GM08714 (cell line): ENCODE measurements around the gene SLC22A23.

Experiments
- H3K4me3 ChIP-seq: fragments of 200-500 bp; sonication (Bioruptor generic); 2 replicates; pipeline ENCODE4 v1.5.1; 2014; ENCODE audit warnings: mild to moderate bottlenecking, low read length, inconsistent platforms
- ZNF274 ChIP-seq: IDR thresholded peaks from 2 replicates; pipeline ENCODE4 v1.6.1; 2012; ENCODE audit warnings: mild to moderate bottlenecking, low read depth, low read length

SLC22A23 gene

DNA sequence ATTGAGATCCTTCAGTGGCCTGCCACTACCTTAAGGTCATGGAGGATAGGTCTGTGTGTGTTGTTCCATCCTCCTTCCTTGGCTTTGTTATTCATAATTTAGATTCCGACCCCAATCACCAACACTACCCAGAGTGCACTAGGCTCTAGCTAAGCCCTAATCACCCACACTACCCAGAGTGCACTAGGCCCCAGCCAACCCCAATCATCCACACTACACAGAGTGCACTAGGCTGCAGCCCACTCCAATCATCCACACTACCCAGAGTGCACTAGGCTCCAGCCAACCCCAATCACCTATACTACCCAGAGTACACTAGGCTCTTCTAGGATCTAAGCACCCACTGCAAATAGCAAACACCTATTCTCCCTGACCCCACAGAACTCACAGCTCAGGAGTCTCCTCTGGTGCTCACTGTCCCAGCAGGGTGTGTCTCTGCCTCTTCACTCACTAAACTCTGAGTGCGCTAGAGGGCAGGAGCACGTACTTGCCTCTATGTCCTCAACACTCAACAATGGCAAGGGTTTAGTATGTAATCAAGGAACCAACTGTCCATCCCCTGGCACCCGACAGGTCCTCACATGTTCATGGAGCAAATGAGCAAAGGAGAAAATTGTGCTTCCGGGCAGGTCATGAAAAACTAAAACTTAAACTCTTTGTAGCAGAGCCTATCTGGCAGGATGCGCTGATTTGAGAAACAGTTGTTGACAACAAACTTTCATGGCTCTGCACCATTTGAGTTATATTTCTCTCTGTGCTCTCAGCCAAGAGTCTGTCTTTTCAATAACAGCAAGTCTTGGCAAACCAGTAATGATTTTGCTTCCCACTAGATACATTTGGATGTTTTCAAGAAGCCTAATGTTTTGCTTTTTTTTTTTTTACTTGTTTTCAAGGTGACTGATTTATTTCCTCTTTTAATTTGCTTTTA is 54.3 kb downstream of the SLC22A23 start:
- no peak for TF ChIP-seq ZNF274
- H3K4me3 ChIP-seq = no peak overlapping the region

DNA sequence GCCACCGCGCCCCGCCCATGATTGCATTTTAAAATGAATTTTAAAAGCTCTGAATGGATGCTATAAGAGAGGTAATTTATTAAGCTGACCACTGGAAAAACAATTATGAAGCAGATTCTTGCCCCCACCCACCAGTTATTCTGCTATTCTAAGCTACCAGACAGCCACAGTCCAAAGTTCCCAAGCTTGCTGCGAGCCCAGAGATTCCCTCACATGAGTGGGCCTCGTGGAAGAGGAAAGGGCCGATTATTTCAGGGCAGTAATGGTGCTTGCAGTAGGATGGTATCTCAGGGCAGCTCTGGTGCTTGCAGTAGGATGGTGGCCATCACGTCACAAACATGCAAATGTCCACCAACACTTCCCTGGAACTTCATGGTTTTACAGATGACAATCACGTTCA is 56.7 kb downstream of the SLC22A23 start:
- TF ChIP-seq ZNF274 = no peak
- no peak overlapping the region for H3K4me3 ChIP-seq

DNA sequence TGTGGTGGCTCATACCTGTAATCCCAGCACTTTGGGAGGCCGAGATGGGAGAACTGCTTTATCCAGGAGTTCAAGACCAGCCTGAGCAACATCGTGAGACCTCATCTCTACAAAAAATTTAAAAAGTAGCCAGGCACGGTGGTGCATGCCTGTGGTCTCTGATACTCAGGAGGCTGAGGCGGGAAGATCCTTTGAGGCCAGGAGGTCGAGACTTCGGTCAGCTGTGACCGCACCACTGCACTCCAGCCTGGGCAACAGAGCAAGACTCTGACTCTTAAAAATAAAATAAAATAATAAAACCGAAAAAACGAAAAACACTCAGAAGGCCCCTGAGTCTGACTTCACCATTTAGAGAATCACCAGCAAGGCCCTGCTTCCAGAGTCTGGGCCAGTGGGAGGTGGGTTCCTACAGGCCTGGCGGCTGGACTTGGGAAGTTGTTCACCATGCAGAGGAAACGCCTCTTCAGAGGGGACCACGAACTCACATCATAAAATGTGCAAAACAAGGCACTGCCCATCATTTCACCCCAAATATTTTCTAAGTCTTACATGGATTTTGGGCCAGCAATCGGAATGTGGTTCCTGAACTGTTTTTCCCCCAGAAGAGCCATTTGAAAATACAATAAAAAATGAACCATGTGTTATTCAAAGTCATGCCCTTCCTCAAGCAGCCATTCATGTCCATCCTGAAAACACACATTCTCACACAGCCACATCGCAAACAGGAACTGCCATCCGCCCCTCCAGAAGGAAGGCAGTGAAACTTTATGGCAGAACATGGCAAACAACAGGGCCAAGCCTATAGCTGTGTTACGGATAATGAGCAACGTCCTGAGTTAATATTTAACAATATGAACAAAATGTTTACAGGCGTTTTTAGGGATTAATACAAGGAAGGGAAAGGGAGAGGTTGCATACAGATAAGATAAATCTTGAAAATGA is 57.8 kb downstream of the SLC22A23 start:
- TF ChIP-seq ZNF274 = no peak
- H3K4me3 ChIP-seq = no peak overlapping the region

DNA sequence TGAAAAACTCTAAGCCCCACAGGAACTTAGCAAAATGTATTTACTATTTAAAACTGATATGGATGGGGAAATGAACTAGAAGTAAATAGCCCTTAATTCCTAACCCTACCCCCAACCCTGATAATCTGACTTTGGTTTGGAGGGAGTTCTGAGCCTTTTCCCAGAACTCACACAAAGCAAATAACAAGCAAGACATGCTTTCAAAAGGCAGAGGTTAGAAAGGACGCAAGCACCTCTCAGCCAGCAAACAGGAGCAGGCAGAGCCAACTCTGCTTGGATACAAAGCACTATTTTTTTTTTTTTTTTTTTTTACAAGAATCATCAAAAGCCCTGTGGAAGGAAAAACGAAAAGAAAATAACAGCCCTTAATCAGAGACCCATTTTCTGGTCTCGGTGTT is 58.7 kb downstream of the SLC22A23 start:
- H3K4me3 ChIP-seq = no peak overlapping the region
- TF ChIP-seq ZNF274 = no peak

DNA sequence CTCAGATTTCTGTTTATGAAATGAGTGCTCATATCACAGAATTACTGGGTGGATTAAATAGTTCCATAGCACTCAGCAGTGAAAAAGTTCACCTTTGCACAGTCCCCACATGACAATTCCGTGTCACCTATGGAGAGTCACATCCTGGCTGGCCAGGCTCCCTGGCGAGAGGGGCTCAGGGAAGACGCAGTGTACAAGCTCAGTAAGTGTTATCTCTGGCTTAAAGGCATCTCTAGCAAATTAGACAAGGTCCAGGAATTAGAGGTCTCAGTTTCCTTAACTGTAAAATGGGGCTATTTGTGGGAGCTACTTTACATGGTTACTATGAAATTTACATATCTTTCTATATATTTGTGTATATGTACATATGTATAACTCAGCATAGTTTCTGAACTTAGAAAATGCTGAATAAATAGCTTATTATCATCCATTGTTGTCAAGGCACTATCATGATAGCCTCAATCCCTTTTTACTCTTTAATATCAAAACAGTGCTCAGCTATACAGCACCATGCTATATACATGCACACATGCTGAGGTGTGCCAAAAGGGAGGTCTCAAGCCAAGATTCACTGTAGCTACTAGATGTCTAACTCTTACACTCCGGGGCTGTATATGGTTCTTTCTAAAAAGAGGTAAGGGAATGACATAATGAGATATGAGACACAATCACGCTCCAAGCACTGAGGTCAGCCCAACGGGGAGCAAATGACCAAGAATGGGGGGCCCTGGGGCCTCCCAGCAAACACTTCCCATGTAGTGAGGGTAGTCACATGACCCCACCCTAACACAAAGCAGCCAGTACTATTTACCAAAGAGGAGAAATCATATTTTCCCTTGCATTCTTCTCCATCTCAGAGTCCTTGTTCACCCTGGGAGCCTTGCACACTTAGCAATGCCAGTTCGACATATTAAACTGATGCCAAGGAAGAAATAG is 59.4 kb downstream of the SLC22A23 start:
- no peak for TF ChIP-seq ZNF274
- no peak overlapping the region for H3K4me3 ChIP-seq

DNA sequence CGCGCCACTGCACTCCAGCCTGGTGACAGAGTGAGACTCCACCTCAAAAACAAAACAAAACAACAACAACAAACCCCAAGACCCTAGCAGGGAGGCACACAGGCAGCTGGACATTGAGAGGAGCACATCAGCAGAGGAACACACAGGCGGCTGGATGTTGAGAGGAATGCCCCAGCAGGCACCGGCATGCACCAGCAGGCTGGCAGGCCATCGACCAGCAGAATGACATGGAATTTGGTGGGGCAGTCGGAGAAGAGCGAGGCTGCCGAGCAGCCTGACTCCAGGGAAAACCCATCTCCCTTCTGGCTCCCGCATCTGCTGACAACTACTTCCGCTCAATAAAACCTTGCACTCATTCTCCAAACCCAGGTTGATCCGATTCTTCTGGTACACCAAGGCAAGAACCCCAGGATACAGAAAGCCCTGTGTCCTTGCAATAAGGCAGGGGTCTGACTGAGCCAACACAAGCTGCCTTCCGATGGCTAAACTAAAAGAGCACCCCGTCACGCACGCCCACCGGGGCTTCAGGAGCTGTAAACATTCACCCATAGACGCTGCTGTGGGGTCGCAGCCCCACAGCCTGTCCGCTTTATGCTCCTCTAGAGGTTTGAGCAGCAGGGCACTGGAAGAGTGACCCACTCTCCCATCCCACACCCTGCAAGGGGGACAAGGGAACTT is 60.2 kb downstream of the SLC22A23 start:
- no peak overlapping the region for H3K4me3 ChIP-seq
- no peak for TF ChIP-seq ZNF274

DNA sequence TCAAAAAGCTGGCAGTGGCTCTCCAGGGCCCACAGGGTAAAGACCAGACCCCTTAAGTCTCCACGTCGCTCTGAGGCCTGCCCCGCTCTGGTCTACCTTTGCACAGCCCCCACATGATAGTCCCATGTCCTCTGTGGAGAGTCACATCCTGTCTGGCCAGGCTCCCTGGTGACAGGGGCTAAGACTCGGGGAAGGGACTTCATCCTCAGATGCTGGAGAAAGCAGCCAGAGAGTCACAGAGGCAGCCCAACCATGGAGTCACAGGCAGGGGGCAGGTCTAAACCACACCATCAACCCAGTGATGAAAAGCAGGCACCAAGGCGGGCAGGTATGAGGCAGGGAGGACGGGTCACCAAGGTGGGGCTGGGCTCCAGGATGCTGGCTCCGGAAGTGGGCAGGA is 62.2 kb downstream of the SLC22A23 start:
- no peak for TF ChIP-seq ZNF274
- H3K4me3 ChIP-seq = no peak overlapping the region

DNA sequence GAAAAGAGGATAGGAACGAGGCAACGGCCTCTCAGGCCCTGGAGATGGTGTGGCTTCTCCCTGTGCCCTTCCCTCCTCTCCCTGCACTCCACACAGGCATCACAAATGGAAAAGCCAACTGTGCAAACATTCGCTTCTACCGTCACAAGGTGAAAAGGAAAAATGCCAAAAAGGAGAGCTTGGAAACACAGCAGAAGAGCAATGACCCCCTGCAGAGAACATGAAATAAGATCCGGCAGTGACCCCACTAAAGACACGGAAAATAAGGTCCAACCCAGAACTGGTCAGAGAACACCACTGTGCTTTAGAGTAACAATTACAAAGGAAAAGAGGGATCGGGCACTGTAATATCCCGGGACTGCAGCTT is 63.0 kb downstream of the SLC22A23 start:
- H3K4me3 ChIP-seq = no peak overlapping the region
- no peak for TF ChIP-seq ZNF274

DNA sequence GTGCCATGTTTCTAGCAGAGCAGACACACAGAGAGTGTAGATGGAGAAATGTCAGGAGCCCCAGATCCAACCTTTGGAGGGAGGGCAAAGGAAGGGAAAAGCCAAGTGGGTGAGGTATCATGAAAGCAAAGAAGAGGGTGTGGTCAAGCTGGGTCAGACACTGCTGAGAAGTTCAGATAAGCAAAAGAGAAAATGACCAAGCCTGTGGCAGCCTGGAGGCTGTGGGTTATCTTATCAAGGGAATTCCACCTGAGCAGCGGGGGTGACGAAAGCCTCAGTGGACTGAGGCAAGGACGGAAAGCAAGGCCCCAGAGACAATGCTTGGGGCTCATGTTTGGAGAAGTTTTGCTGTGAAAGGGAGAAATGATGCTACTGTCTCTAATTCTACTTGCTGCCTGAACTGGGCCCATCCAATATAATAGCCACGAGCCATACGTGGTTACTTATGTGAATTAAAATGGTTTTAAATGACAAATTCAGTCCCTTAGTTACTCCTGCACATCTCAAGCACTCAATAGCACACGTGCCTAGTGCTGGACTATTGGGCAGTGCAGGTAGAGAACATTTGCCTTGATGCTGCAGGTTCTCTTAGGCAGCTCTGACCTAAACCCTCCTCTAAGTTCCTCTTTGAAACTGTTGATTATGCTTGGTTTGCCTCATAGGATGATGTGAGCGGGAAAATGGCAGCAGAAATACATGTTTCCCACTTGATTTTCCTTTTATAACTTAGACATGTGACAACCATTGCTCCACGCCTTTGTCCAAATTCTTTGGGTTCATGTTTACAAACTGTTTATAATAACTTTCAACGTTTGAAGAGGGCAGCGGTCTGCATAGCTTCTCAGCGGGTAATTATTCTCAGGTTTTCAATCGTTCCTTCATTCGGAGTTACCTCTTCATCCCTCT is 63.7 kb downstream of the SLC22A23 start:
- H3K4me3 ChIP-seq = no peak overlapping the region
- TF ChIP-seq ZNF274 = no peak

DNA sequence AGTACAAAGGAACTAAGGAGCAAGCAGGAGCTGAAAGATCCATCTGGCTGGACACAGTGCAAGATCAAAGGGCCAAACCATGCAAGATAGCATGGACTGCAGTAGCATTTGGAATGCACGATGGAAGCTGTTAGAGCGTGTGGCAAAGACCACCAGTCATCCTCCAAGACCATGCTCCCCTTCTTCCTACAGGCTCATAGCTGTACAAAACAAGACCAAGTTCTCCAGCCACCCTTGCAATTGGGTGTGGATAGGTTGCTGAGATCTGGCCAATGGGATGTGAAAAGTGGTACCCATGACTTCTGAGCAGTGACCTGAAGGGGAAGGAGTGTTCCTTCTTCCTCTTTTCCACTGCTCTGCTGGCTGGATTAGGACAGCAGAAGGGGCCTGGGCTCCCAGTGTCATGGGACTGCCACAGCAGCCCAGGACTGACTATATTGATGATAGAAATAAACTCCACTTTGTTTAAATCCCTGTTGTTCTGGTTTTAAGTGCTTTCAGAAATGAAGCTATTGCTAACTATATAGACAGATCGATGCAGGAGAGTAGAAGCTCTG is 64.9 kb downstream of the SLC22A23 start:
- TF ChIP-seq ZNF274 = no peak

DNA sequence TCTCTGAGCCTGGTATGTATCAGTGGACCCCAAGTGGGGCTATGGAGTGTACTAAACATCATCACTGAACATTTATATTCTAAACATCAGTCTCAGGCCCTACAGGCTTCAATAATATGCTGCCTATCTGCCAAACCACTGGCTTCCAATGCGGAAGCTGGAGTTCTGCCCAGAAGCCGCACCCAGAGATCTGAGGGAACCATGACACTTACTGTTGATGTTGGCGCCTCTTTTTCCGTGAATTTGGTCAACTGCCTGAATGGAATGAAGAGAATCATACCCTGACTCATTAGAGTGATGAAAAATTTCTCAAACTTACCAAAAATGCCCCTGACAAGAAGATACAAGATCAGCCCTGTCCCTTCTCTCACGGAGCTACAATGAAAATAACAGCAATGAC is 66.2 kb downstream of the SLC22A23 start:
- no peak for TF ChIP-seq ZNF274
- no peak overlapping the region for H3K4me3 ChIP-seq

More for the DNA sequence above, 64.9 kb downstream of the SLC22A23 start:
- H3K4me3 ChIP-seq = no peak overlapping the region
